BE2C (cell line): ENCODE results near the gene COL17A1.

Source experiments
- DNase-seq: peaks from one replicate; pipeline ENCODE4 v3.0.0-alpha.2; 2020
- H3K27me3 ChIP-seq: fragments of 250-450 bp; sonication (Bioruptor Pico); 2 replicates; pipeline ENCODE4 v1.5.1; 2020; ENCODE audit warnings: mild to moderate bottlenecking
- H3K36me3 ChIP-seq: fragments of 250-450 bp; sonication (Bioruptor Pico); 2 replicates; pipeline ENCODE4 v1.5.1; 2020; ENCODE audit warnings: mild to moderate bottlenecking
- H3K4me1 ChIP-seq: fragments of 250-450 bp; sonication (Bioruptor Pico); 2 replicates; pipeline ENCODE4 v1.5.1; 2020
- H3K4me3 ChIP-seq: 2 replicates; pipeline ENCODE4 v1.5.1; 2011; ENCODE audit warnings: low read depth, low read length
- H3K9me3 ChIP-seq: fragments of 250-450 bp; sonication (Bioruptor Pico); 2 replicates; pipeline ENCODE4 v1.5.1; 2020
- TF ChIP-seq, protein P1 (sequence below): IDR thresholded peaks from 2 replicates; pipeline ENCODE4 v1.5.1; 2012; ENCODE audit warnings: mild to moderate bottlenecking, low read depth, low read length

Gene COL17A1

DNA sequence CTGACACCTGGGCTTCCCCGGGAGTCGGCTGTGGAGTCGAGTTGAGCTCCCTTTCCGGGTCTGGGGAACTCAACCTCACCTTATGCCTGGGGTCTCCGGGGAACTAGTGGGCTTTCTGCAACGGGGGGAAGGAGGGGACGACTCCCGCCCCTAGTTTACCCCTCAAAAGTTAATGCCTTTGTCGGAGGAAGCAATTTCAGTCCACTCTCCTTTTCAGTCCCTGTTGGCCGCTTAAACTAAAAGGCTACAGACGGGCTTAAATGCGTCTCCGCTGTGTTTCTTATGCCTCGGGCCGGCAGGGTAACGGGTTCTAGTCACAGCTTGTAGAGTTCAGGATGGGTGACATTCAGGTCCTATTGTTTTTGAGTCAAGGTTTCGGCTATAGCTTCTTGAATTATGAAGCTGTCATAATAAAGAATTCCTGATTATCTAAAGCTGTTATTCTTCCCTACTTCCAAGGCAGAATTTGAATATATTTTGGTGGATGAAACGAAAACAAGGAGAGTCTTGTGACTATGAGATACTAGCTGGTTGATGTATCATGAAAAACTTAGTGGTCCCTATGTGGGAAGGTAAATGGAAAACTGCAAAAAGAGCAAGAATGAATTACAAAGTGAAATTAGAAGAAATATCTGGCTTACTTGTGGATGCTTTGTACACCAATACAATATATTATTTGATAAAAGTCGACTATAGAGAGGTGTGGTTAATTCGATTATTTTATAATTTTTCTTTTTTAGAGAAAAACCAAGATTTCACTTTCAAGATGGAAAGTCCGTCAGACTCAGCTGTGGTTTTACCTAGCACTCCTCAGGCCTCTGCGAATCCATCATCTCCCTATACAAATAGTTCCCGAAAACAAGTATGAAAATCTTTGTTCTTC is 36.8 kb upstream of the COL17A1 start:
- TF ChIP-seq, protein P1, sequence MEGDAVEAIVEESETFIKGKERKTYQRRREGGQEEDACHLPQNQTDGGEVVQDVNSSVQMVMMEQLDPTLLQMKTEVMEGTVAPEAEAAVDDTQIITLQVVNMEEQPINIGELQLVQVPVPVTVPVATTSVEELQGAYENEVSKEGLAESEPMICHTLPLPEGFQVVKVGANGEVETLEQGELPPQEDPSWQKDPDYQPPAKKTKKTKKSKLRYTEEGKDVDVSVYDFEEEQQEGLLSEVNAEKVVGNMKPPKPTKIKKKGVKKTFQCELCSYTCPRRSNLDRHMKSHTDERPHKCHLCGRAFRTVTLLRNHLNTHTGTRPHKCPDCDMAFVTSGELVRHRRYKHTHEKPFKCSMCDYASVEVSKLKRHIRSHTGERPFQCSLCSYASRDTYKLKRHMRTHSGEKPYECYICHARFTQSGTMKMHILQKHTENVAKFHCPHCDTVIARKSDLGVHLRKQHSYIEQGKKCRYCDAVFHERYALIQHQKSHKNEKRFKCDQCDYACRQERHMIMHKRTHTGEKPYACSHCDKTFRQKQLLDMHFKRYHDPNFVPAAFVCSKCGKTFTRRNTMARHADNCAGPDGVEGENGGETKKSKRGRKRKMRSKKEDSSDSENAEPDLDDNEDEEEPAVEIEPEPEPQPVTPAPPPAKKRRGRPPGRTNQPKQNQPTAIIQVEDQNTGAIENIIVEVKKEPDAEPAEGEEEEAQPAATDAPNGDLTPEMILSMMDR = no peak
- peak overlapping the region; percentile 97 for H3K4me3 ChIP-seq
- DNase-seq = no peak
- no peaks in the 10 kb centered on the region for H3K9me3 ChIP-seq
- no peaks in the 10 kb centered on the region for H3K27me3 ChIP-seq
- peaks cover 5% of the 10 kb centered on the region for H3K4me1 ChIP-seq
- no peaks in the 10 kb centered on the region for H3K36me3 ChIP-seq

DNA sequence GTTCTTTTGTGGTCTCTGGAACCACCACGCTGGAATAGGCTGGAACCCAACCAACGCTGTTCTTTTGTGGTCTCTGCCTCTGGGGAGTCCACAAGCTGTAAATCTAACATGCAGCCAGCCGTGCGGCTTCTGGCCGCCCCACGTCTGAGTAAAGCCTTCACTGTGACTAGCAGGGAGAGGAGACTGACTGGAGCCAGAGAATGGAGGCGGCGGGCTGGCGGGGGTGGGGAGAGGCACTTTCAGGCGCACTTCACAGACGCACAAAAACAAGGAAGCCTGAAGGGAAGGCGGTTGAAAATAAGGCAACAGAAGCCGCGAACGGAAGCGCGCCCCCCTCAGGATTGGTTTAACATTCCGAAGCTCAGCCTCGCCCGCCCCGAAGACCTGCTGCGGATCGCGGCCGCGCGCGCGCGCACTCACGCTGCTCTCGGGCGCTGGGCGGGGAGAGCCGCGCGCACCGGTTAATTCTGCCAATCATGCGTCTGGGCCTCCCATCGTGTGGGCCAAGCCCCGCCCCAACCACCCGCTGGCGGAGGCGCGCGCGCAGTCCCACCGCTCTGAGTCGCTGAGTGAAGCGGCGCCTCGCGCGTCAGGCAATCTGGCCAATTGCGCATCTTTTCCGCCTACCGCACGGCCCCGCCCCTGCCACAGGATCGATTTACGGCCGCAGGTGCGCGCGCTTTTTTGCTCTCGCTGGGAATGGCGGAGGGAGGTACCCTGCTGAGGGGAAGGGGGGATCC is 36.0 kb upstream of the COL17A1 start, which contains the start of gene SFR1:
Gene SFR1, plus strand, starts transcription at position 687 of the 740 bp plus-strand sequence. Its CDS starts 13 bp downstream, at position 700.
- TF ChIP-seq, protein P1 = peak; percentile 56
- Histone ChIP-seq H3K9me3 (no peaks in the 10 kb centered on the region), H3K4me3 (peak within 1 kb of the TSS; percentile 97), H3K36me3 (no peaks in the 10 kb centered on the region), H3K4me1 (peaks cover 5% of the 10 kb centered on the region), H3K27me3 (no peaks in the 10 kb centered on the region)
- DNase-seq = peak; percentile 97

GRCh38 chr10:104120903-104121484 is 35.3 kb upstream of the COL17A1 start:
- Histone ChIP-seq H3K4me1 (peaks cover 5% of the 10 kb centered on the region), H3K4me3 (peak overlapping the region; percentile 83), H3K36me3 (no peaks in the 10 kb centered on the region), H3K9me3 (no peaks in the 10 kb centered on the region), H3K27me3 (no peaks in the 10 kb centered on the region)
- TF ChIP-seq, protein P1 = no peak
- peak; percentile 63 for DNase-seq

DNA sequence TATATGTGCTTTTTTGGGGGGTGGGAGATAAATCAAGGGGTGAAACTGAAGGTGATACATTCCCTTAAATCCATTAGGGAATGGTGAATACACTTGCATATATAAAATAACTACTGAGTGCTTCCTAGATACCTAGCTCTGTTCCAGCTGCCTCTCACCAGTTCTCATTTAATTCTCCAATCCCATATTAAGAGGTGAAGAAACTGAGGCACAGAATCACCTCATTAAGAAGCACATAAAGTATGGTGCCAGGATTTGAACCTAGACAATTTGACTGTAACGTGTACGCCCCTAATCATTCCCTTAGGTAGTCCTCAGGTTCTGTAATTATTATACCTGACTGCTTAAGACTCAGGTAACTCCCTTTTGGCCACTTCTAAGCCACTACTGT is 34.8 kb upstream of the COL17A1 start:
- H3K9me3 ChIP-seq = no peaks in the 10 kb centered on the region
- no peaks in the 10 kb centered on the region for H3K27me3 ChIP-seq
- DNase-seq = no peak
- H3K4me1 ChIP-seq = peaks cover 5% of the 10 kb centered on the region
- H3K36me3 ChIP-seq = no peaks in the 10 kb centered on the region
- TF ChIP-seq, protein P1 = no peak
- H3K4me3 ChIP-seq = peak overlapping the region; percentile 83

GRCh38 chr10:104119996-104120395 is 34.3 kb upstream of the COL17A1 start:
- TF ChIP-seq, protein P1 = no peak
- peaks cover 5% of the 10 kb centered on the region for H3K4me1 ChIP-seq
- no peak for DNase-seq
- no peaks in the 10 kb centered on the region for H3K27me3 ChIP-seq
- no peak overlapping the region for H3K4me3 ChIP-seq
- no peaks in the 10 kb centered on the region for H3K9me3 ChIP-seq
- no peaks in the 10 kb centered on the region for H3K36me3 ChIP-seq
